ELF-1 (cell line): Measurements from ENCODE around the gene DYTN.
A peak's percentile ranks its signal among the peaks of the same experiment; 100 is the strongest.
"Not testable (repeated sequence)": the region's sequence is repeated elsewhere in the genome, so short reads cannot be mapped to it uniquely, and the experiment has no call there.

Experiments used
- DNase-seq: peaks from one replicate; pipeline ENCODE4 v3.0.0-alpha.2; 2016; ENCODE audit warnings: low read depth, low spot score

Gene DYTN

GRCh38 chr2:206718296-206718695 lies at the start of gene DYTN:
DYTN (minus strand) TSS chr2:206718396; CDS start chr2:206718279, 117 bp downstream.
- no peak for DNase-seq

DNA sequence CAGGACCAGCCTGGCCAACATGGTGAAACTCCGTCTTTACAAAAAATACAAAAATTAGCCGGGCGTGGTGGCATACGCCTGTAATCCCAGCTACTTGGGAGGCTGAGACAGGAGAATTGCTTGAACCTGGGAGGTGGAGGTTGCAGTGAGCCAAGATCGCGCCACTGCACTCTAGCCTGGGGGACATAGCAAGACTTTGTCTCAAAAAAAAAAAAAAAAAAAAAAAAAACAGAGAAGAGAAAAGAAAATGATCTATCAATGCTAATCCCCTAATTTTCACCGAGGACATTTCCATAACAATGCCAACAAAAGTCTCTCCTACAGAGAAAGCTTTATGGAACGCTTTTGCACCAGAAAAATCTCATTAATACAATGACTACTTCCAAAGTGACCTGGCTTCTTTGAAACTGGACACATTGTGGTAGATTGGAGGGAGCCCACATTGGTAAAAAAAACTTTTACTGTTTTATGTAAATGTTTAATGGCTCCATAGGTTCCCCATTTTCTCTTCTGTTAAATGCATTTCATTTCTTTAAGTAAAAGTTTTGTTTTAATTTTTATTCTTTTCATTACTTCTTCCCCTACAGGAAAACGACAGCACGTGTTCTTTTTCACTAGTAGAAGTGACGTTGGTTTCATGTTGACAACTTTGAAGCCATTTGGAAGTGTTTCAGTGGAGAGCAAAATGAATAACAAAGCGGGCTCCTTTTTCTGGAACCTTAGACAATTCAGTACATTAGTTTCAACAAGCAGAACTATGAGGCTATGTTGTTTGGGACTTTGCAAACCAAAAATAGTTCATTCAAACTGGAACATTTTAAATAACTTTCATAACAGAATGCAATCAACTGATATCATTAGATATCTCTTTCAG lies 48.1 kb upstream of the DYTN start:
- no peak for DNase-seq

- peak; percentile 93 for DNase-seq
Observed at GRCh38 chr2:206765242-206766056, 47.3 kb upstream of the DYTN start, which contains the start of the genes FASTKD2 and MDH1B. FASTKD2 (plus strand) TSS chr2:206765606; CDS start chr2:206766694, 1,088 bp downstream. MDH1B (minus strand) TSS chr2:206765328; CDS start chr2:206765271, 57 bp downstream.

DNA sequence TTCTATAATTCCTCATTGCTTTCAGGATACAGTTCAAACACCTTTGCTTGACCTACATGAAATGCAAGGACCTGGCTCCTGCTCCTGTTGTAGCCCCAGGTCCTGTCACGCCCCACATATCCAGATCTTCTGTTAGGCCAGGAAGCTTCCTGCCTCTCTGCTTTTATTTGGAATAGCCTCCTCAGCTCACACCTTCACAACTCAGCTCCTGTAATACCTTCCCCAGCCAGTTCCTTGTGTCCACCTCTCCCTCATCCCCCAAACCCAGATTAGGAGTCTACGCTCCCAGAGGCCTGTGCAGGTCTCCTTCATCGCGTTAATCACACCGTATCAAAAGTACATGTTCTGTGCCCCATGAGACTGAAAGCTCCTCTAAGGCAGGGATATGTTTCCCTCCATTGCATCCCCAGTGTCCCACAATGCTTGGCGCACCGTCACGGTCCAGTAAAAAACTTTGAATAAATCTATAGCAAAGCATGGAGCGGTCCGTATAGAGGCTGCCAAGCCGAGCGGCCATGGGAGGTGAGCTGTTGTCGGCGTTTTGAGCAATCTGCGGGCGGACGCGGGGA lies 46.6 kb upstream of the DYTN start:
- DNase-seq = peak; percentile 50

DNA sequence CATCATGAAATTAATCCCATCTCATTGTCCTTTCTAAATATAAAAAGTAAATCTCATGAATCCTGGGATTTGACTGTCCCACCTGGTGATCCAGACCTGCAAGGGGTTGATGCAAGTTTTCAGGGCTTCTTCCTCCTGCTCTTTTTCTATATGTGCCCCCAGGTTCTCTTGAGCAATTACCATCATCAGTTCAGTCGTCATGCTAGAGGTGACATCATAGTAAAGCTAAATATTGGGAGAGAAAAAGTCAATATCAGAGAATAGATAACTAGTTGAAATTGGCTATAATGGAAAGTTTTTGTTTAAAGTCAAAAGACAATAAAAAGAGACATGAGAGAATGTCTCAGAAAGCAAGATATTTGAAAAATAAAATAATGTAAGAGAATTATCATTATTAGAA lies 38.6 kb upstream of the DYTN start:
- no peak for DNase-seq

DNA sequence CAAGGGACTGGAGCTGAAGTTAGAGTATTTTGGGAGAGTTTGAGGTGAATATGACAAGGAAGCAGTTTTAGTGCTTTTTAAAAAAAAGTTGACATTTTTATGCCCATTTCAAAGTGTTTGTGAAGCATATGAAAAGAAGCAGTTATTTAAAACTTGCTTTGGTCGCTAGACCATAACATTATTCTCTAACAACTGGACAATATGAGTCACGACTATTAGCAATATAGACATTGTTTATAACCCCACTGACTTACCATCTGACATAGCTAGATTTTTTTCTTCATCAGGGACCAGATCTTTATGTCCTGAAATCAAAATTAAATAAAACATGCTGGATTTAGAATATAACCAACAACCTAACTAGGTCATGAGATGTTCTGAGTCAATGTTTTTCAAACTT lies 22.6 kb upstream of the DYTN start:
- DNase-seq = no peak

DNA sequence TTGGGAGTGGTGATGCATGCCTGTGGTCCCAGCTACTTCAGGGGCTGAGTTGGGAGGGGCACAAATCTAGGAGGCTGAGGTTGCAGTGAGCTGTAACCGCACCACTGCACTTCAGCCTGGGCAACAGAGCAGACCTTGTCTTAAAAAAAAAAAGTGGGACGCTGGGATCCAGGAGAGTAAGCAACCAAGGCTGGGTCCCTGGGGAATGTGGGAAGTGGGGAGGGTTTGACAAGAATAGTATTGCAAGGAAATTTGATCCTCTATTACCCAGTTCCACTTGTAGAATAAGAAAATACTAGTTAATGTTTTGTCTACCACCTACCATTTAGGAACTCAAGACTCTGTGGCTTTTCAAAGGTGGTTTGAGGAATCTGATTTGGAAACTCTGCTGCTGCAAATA lies 21.1 kb upstream of the DYTN start:
- no peak for DNase-seq

GRCh38 chr2:206736935-206737334 lies 18.7 kb upstream of the DYTN start:
- DNase-seq = no peak

DNA sequence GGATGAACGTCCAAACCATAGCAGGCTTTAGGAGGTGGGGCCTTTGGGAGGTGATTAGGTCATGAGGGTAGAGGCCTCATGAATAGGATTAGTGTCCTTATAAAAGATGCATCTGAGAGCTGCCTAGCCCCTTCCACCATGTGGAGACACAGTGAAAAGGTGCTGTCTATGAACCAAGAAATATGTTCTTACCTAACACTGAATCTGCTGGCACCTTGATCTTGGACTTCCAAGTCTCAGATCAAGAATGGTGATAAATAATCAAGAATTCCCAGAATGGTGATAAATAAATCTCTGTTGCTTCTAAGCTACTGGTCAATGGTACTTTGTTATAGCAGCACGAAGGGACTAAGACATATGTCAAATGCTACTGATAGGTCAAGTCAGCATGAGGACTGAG lies 15.1 kb upstream of the DYTN start:
- no peak for DNase-seq

GRCh38 chr2:206728277-206729199 lies 10.3 kb upstream of the DYTN start:
- no peak for DNase-seq

DNA sequence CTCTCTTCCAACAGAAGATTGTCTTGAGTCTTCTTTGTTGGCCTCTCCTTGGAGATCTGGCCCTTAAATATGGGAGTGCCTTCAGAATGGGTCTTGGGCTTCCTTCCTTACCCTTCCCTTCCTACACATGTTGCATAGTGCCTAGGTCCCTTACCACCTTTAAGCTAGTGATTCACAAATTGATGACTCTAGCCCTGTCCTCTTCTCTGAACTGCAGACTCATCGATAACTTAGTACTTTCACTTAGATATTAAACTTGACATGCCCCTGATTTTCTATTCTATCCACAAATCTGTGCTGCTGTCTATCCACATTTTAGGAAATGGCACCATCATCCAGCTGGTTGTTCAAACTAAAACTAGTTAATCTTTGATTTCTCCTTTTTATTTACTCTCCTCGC lies 9.1 kb upstream of the DYTN start:
- DNase-seq = no peak

- DNase-seq = no peak
Observed at GRCh38 chr2:206723288-206723687, 5.1 kb upstream of the DYTN start.

DNA sequence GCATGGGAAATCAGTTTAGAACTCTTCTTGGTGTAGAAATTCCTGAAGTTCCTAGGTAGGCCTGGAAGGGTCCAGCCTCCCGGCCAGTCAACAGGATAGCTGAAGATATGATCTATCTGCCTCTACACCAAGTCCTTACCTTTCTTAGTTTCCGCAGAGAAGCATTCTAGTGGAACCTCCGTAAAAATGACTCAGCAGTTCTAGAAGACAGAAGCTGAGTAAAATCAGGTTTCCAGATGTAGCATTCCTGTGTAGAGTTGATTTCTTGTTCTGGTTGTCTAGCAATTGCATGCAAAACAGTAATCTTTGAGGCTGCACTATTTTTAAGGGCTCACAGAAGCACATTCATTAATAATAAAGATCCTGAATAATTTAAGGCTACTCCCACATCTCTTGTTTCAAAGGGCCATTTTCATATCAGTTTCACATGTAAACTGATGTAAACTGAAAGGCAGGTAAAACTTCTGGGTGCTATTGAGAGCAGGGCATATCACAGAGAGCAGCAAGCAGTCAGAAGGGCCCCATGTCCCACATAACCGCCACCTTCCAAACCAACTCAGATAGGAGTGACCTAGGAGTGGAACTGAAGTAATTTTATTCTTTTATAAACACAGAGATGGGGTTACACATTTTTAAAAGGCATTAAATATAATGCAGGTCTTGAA lies 3.2 kb upstream of the DYTN start:
- DNase-seq = peak; percentile 5

- DNase-seq = no peak
Observed at GRCh38 chr2:206716623-206717022, 1.6 kb downstream of the DYTN start.

DNA sequence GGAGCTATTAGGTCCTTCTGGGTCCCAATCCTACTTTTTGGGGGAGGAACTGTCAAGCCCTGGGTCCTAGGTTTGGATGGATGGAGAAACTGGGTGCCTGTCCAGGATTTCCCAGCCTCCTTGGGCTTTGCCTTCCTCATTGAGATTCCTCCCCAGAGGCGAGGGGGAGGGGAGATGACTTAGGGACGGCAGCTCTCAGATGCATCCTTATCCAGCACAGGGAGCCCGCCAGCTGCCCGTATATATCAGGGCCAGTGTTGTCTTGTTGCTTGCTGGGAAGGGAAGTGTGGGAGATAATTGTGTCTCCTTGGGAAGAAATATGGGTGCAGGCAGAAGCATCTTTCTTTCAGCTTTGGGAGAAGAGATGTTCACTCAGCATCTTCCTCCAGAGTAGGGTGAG lies 3.0 kb downstream of the DYTN start:
- DNase-seq = not testable (repeated sequence)

GRCh38 chr2:206713746-206714145 lies 4.5 kb downstream of the DYTN start:
- no peak for DNase-seq

DNA sequence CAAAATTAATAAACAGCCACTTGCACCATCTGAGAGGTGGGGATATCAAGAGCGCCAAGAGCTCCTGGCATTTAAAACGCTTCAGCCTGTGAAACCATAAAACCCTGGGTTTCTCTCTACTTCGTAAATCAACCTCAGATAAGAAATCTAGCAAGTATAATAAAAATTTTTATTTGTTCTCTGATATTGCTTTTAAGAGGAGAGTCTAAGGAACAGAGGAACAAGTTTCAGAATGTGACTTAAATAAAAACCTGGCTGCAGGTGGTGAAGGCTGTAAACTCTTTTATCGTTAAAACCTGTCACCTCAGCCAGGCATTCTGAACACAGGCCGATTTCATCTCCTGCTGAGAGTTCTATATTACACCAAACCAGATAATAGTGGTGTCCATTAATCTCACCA lies 9.9 kb downstream of the DYTN start:
- DNase-seq = no peak

GRCh38 chr2:206707164-206707701 lies 11.0 kb downstream of the DYTN start:
- no peak for DNase-seq

GRCh38 chr2:206701952-206702605 lies 16.1 kb downstream of the DYTN start:
- no peak for DNase-seq

- DNase-seq = no peak
Observed at GRCh38 chr2:206700156-206700555, 18.0 kb downstream of the DYTN start.
